ENCODE measurements around the gene EEF1AKMT2. TPM values are rescaled to one million over a fixed set of nuclear protein-coding genes. Genes with fewer than 3 reads are reported as not detected.

Gene EEF1AKMT2
- total RNA-seq, 1 donor from 2014 or later, result 12.5 TPM

- peak; percentile 43 for DNase-seq (ENCODE audit: low spot score)
- peak overlapping the region; percentile 73 for H3K27ac Mint-ChIP-seq (ENCODE audit: unreplicated experiment)
- peaks cover 4% of the 10 kb centered on the region for H3K27me3 Mint-ChIP-seq (ENCODE audit: unreplicated experiment)
- H3K4me1 Mint-ChIP-seq (ENCODE audit: unreplicated experiment), result peaks cover 52% of the 10 kb centered on the region
- H3K36me3 Mint-ChIP-seq (ENCODE audit: low read depth, unreplicated experiment), result peaks cover 6% of the 10 kb centered on the region
- peak overlapping the region; percentile 95 for H3K4me3 Mint-ChIP-seq (ENCODE audit: unreplicated experiment)
- no peaks in the 10 kb centered on the region for H3K9me3 Mint-ChIP-seq (ENCODE audit: unreplicated experiment)
- TF ChIP-seq CTCF (IDR thresholded peaks at IDR 0.05; ENCODE audit: unreplicated experiment), result no peak
Measured at GRCh38 chr10:124742413-124743190, 49.1 kb downstream of the EEF1AKMT2 start.

GRCh38 chr10:124741922-124742412, 49.7 kb downstream of the EEF1AKMT2 start:
- no peak for TF ChIP-seq CTCF (IDR thresholded peaks at IDR 0.05; ENCODE audit: unreplicated experiment)
- Mint-ChIP-seq H3K27ac (ENCODE audit: unreplicated experiment) (no peak overlapping the region), H3K4me1 (ENCODE audit: unreplicated experiment) (peaks cover 54% of the 10 kb centered on the region), H3K36me3 (ENCODE audit: low read depth, unreplicated experiment) (peaks cover 9% of the 10 kb centered on the region), H3K27me3 (ENCODE audit: unreplicated experiment) (peaks cover 7% of the 10 kb centered on the region), H3K9me3 (ENCODE audit: unreplicated experiment) (no peaks in the 10 kb centered on the region), H3K4me3 (ENCODE audit: unreplicated experiment) (peak overlapping the region; percentile 95)
- no peak for DNase-seq (ENCODE audit: low spot score)

- DNase-seq (ENCODE audit: low spot score), result peak; percentile 84
Measured at GRCh38 chr10:124741281-124741921, 50.3 kb downstream of the EEF1AKMT2 start.

GRCh38 chr10:124740369-124741280, 51.1 kb downstream of the EEF1AKMT2 start:
- no peak for TF ChIP-seq CTCF (IDR thresholded peaks at IDR 0.05; ENCODE audit: unreplicated experiment)

More at GRCh38 chr10:124741281-124741921, 50.3 kb downstream of the EEF1AKMT2 start:
- H3K27me3 Mint-ChIP-seq (ENCODE audit: unreplicated experiment), result peaks cover 7% of the 10 kb centered on the region
- no peaks in the 10 kb centered on the region for H3K9me3 Mint-ChIP-seq (ENCODE audit: unreplicated experiment)
- H3K36me3 Mint-ChIP-seq (ENCODE audit: low read depth, unreplicated experiment), result peaks cover 10% of the 10 kb centered on the region
- H3K27ac Mint-ChIP-seq (ENCODE audit: unreplicated experiment), result no peak overlapping the region
- peak; percentile 80 for TF ChIP-seq CTCF (IDR thresholded peaks at IDR 0.05; ENCODE audit: unreplicated experiment)
- H3K4me3 Mint-ChIP-seq (ENCODE audit: unreplicated experiment), result no peak overlapping the region
- H3K4me1 Mint-ChIP-seq (ENCODE audit: unreplicated experiment), result peaks cover 56% of the 10 kb centered on the region

More at GRCh38 chr10:124740369-124741280, 51.1 kb downstream of the EEF1AKMT2 start:
- Mint-ChIP-seq H3K4me3 (ENCODE audit: unreplicated experiment) (no peak overlapping the region), H3K27ac (ENCODE audit: unreplicated experiment) (no peak overlapping the region), H3K4me1 (ENCODE audit: unreplicated experiment) (peaks cover 55% of the 10 kb centered on the region), H3K36me3 (ENCODE audit: low read depth, unreplicated experiment) (peaks cover 10% of the 10 kb centered on the region), H3K27me3 (ENCODE audit: unreplicated experiment) (peaks cover 7% of the 10 kb centered on the region), H3K9me3 (ENCODE audit: unreplicated experiment) (no peaks in the 10 kb centered on the region)
- no peak for DNase-seq (ENCODE audit: low spot score)
